Measurements from ENCODE around the gene DNAH5. TPM values are rescaled to one million over a fixed set of nuclear protein-coding genes. Genes with fewer than 3 reads are reported as not detected.

DNAH5 gene
- total and polyA plus RNA-seq, 2 of the 8 experiments (the other 6 are each of a cell fraction or from before 2014, with no cell fraction given), result 0.30 to 0.73 TPM

DNA sequence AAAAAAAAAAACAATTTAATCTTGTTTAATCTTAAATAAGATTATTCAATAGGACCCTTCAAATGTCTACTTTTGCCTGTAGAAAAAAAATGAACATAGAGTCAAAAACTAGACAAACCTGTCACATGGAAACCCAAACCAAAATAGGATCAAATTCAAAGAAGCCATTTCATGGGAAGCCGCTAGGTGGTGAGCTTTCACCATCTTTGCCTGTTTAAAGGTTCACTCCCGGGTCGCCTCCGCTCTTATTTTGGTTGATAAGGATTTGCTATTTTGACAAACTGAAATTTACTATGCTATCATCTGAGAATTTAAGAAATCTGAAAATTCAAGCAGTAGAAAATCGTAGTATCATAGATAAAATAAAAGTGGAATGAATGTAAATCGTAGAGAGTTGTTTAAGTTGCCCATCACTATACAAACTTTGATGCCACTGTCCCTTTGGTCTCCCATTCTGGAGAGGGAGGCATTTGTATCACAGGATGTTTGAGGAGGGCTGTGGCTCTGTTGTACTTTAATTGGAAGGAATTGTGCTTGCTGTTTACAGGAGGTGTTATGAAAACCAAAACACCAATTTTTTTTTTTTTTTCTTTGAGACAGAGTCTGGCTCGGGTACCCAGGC is 43.5 kb upstream of the DNAH5 start:
- Histone ChIP-seq H3K79me2 (ENCODE audit: control insufficient read depth in 1 of 2, insufficient read depth in 2 of 2, low read length in 2 of 2) (no peaks in the 10 kb centered on the region), H2AK5ac (ENCODE audit: low read depth, low read length) (no peak overlapping the region), H3K79me1 (ENCODE audit: low read depth, low read length) (no peaks in the 10 kb centered on the region), H2BK12ac (ENCODE audit: low read depth, low read length) (no peak overlapping the region), H3K14ac (ENCODE audit: insufficient read length) (no peak overlapping the region), H3K56ac (replicated peaks; ENCODE audit: insufficient read length, low read depth, low read length) (no peak overlapping the region), H4K20me1 (replicated peaks in 1 of 2; ENCODE audit: control insufficient read depth in 1 of 2, insufficient read depth in 2 of 2, low read length in 2 of 2) (no peaks in the 10 kb centered on the region), H3K4me2 (ENCODE audit: insufficient read depth in 1 of 2, low read depth in 2 of 2, low read length in 2 of 2) (no peak overlapping the region), H3K4me3 (ENCODE audit: extremely low read depth in 1 of 4, insufficient read depth in 2 of 4, low read depth in 3 of 4, low read length in 4 of 4) (no peak overlapping the region), H4K8ac (ENCODE audit: extremely low read depth, insufficient read depth, low read length) (no peak overlapping the region), H4K5ac (ENCODE audit: insufficient read length, low read depth, low read length) (no peak overlapping the region), H4K91ac (replicated peaks; ENCODE audit: insufficient read length, low read length) (no peak overlapping the region), H3K27ac (ENCODE audit: low read depth, low read length) (no peak overlapping the region), H3K36me3 (ENCODE audit: control insufficient read depth in 2 of 4, insufficient read depth in 4 of 4, low read length in 3 of 4) (no peaks in the 10 kb centered on the region), H2AFZ (ENCODE audit: low read length) (no peak overlapping the region), H2BK20ac (ENCODE audit: low read length) (no peak overlapping the region), H2BK5ac (ENCODE audit: low read depth, low read length) (no peak overlapping the region), H2BK15ac (ENCODE audit: low read length) (no peak overlapping the region), H3K9me3 (ENCODE audit: insufficient read depth in 2 of 2, low read depth in 1 of 2, low read length in 1 of 2) (no peaks in the 10 kb centered on the region), H3K18ac (ENCODE audit: extremely low read depth, low read length) (no peak overlapping the region), H3K23me2 (ENCODE audit: low read depth, low read length) (no peaks in the 10 kb centered on the region; the same call in 1 of the 2 replicates), H3K4me1 (replicated peaks in 1 of 4; ENCODE audit: control insufficient read depth in 3 of 4, insufficient read depth in 4 of 4, low read length in 3 of 4) (no peaks in the 10 kb centered on the region), H3K9ac (replicated peaks in 1 of 4; ENCODE audit: extremely low read depth in 1 of 4, low read depth in 3 of 4, low read length in 3 of 4) (no peak overlapping the region), H3K4ac (replicated peaks; ENCODE audit: insufficient read length, low read depth, low read length) (no peak overlapping the region), H2BK120ac (replicated peaks; ENCODE audit: low read depth, low read length) (no peak overlapping the region), H3K27me3 (replicated peaks in 1 of 4; ENCODE audit: control insufficient read depth in 3 of 4, extremely low read depth in 1 of 4, insufficient read depth in 3 of 4, low read length in 3 of 4) (no peaks in the 10 kb centered on the region), H3K23ac (ENCODE audit: insufficient read length) (no peak overlapping the region)
- WGBS, 2 experiments (ENCODE audit: extremely low coverage in 1 of 2, insufficient coverage in 1 of 2, insufficient read length in 1 of 2, insufficient replicate concordance in 2 of 2, low coverage in 1 of 2, low lambda C conversion rate in 2 of 2, missing lambda C conversion rate in 1 of 2), result 26% methylated on average over 7 of the region's 7 CpGs; no CpG with 5 or more reads in 1 of the 2 experiments
- DNase-seq (ENCODE audit: low read depth in 1 of 2, low spot score in 2 of 2) (peak in 1 of 2 experiments; percentile 60), FAIRE-seq (no peak)
- peak; percentile 34 to 79 (median 72) for TF ChIP-seq CTCF (IDR thresholded peaks at IDR 0.05; ENCODE audit: control extremely low read depth in 1 of 3, insufficient read depth in 1 of 3, low read depth in 1 of 3, low read length in 3 of 3)
- no peak for TF ChIP-seq USF2 (IDR thresholded peaks at IDR 0.05; ENCODE audit: low read length)
- peak; percentile 95 to 96 for TF ChIP-seq RAD21 (IDR thresholded peaks at IDR 0.05 in 1 of 2, conservative IDR thresholded peaks at IDR 0.05 in 1 of 2; ENCODE audit: low read depth in 2 of 2, low read length in 2 of 2)
- ChIA-PET POLR2A (ENCODE audit: partially characterized antibody) (no interaction called here), CTCF (ENCODE audit: partially characterized antibody) (interaction anchor here (0.5 to 2.1 kb wide), 27 partner anchors 12 to 915 kb away, joined by 3 to 13 read pairs (median 4); no protein-coding TSS in a partner anchor)

All from H1 (cell line).